Activated CD8-positive, alpha-beta T cell treated with anti-CD3 and anti-CD28 coated beads, Interleukin-2, amount 10 ng/mL, durations not matched to agents 7 days and 5 days (primary cell): ENCODE data around the gene AGBL1. TPM values are rescaled to one million over a fixed set of nuclear protein-coding genes. Genes with fewer than 3 reads are reported as not detected.

Experiments used
- ATAC-seq: fragments of 150-1000 bp; cut with Tn5 transposase; one replicate; pipeline ENCODE4 v1.10.0; 2021; ENCODE audit warnings: moderate library complexity
- CTCF ChIA-PET: fragments of 350-600 bp; sonication (Branson Sonifier 250); formaldehyde crosslinking; loops from one replicate; lab custom pipeline; 2021; ENCODE audit warnings: antibody characterized with exemption; lab: Charles Lee
- POLR2A ChIA-PET: fragments of 350-600 bp; sonication (Branson Sonifier 250); formaldehyde crosslinking; loops from one replicate; lab custom pipeline; 2021; ENCODE audit warnings: antibody characterized with exemption; lab: Charles Lee
- DNase-seq: peaks from one replicate; pipeline ENCODE4 v3.0.0-alpha.2; 2020
- H3K27ac Mint-ChIP-seq: one replicate; pipeline ENCODE4 v1.8.0; 2021; ENCODE audit warnings: mild to moderate bottlenecking, mixed read lengths
- H3K27me3 Mint-ChIP-seq: one replicate; pipeline ENCODE4 v1.8.0; 2021; ENCODE audit warnings: low read depth, mixed read lengths
- H3K36me3 Mint-ChIP-seq: one replicate; pipeline ENCODE4 v1.8.0; 2021; ENCODE audit warnings: low read depth, mixed read lengths
- H3K4me1 Mint-ChIP-seq: one replicate; pipeline ENCODE4 v1.8.0; 2021; ENCODE audit warnings: low read depth, mixed read lengths
- H3K4me3 Mint-ChIP-seq: one replicate; pipeline ENCODE4 v1.8.0; 2021; ENCODE audit warnings: mild to moderate bottlenecking, mixed read lengths
- H3K9me3 Mint-ChIP-seq: one replicate; pipeline ENCODE4 v1.8.0; 2022; ENCODE audit warnings: mixed read lengths; ENCODE audit not compliant: insufficient read depth
- total RNA-seq, 2 experiments: library from RNA; stranded (reverse); gene quantifications; one replicate each; pipeline ENCODE4 v1.2.3, GENCODE V29; 2021

AGBL1 gene
- not detected for total RNA-seq

- no peak for DNase-seq
- ChIA-PET POLR2A (no interaction called here), CTCF (no interaction called here)
- H3K36me3 Mint-ChIP-seq, result no peaks in the 10 kb centered on the region
- peaks cover 9% of the 10 kb centered on the region for H3K27me3 Mint-ChIP-seq
- peaks cover 11% of the 10 kb centered on the region for H3K4me1 Mint-ChIP-seq
- H3K27ac Mint-ChIP-seq, result no peak within 1 kb of the TSS
- ATAC-seq, result no peak
- H3K4me3 Mint-ChIP-seq, result no peak within 1 kb of the TSS
- no peaks in the 10 kb centered on the region for H3K9me3 Mint-ChIP-seq
These were observed at the start of gene AGBL1 for GRCh38 chr15:86079508-86080266. TSS of gene AGBL1 (plus strand) at chr15:86079871.

GRCh38 chr15:86034904-86035303 is 44.8 kb upstream of the AGBL1 start:
- DNase-seq, result no peak
- ATAC-seq, result no peak
- CTCF ChIA-PET, result no interaction called here
- Mint-ChIP-seq H3K4me1 (no peaks in the 10 kb centered on the region), H3K36me3 (no peaks in the 10 kb centered on the region), H3K9me3 (no peaks in the 10 kb centered on the region), H3K4me3 (no peak overlapping the region), H3K27me3 (peaks cover 2% of the 10 kb centered on the region), H3K27ac (no peak overlapping the region)
- POLR2A ChIA-PET, result no interaction called here

GRCh38 chr15:86036243-86036642 is 43.4 kb upstream of the AGBL1 start:
- ChIA-PET POLR2A (no interaction called here), CTCF (no interaction called here)
- ATAC-seq, result no peak
- no peak for DNase-seq
- no peak overlapping the region for H3K27ac Mint-ChIP-seq
- H3K36me3 Mint-ChIP-seq, result no peaks in the 10 kb centered on the region
- no peak overlapping the region for H3K4me3 Mint-ChIP-seq
- H3K9me3 Mint-ChIP-seq, result no peaks in the 10 kb centered on the region
- peaks cover 2% of the 10 kb centered on the region for H3K27me3 Mint-ChIP-seq
- H3K4me1 Mint-ChIP-seq, result no peaks in the 10 kb centered on the region

GRCh38 chr15:86038491-86038890 is 41.2 kb upstream of the AGBL1 start:
- ATAC-seq, result no peak
- POLR2A ChIA-PET, result no interaction called here
- no peaks in the 10 kb centered on the region for H3K4me1 Mint-ChIP-seq
- peaks cover 2% of the 10 kb centered on the region for H3K27me3 Mint-ChIP-seq
- H3K36me3 Mint-ChIP-seq, result no peaks in the 10 kb centered on the region
- H3K27ac Mint-ChIP-seq, result no peak overlapping the region
- DNase-seq, result no peak
- no peak overlapping the region for H3K4me3 Mint-ChIP-seq
- CTCF ChIA-PET, result no interaction called here
- H3K9me3 Mint-ChIP-seq, result no peaks in the 10 kb centered on the region

- H3K27ac Mint-ChIP-seq, result no peak overlapping the region
- no peak for DNase-seq
- H3K9me3 Mint-ChIP-seq, result no peaks in the 10 kb centered on the region
- ChIA-PET CTCF (no interaction called here), POLR2A (no interaction called here)
- ATAC-seq, result no peak
- H3K4me1 Mint-ChIP-seq, result no peaks in the 10 kb centered on the region
- H3K4me3 Mint-ChIP-seq, result no peak overlapping the region
- no peaks in the 10 kb centered on the region for H3K36me3 Mint-ChIP-seq
- H3K27me3 Mint-ChIP-seq, result peaks cover 4% of the 10 kb centered on the region
These were observed 39.2 kb upstream of the AGBL1 start for GRCh38 chr15:86040356-86041033.

DNA sequence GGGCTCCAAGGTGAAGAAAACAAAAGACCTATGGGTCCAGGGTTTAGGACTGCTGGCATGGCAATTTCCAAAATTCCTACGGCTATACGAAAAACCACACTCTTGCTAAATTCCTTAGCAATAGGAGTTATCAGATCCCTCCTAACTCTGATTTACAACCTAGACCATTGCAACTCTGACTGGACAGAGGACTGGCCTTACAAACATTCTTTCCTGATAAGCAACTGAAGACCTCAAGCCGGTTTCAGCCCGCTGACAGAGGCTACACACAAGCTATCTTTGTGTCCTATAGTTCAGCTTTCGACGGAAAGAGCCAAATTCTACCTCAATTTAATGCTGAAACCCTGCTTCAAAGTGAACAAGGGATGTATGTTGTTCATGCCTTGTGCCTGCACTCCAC is 38.3 kb upstream of the AGBL1 start:
- no peak for ATAC-seq
- Mint-ChIP-seq H3K27ac (no peak overlapping the region), H3K9me3 (no peaks in the 10 kb centered on the region), H3K4me1 (no peaks in the 10 kb centered on the region), H3K36me3 (no peaks in the 10 kb centered on the region), H3K4me3 (no peak overlapping the region), H3K27me3 (peaks cover 2% of the 10 kb centered on the region)
- ChIA-PET CTCF (no interaction called here), POLR2A (no interaction called here)
- DNase-seq, result no peak

GRCh38 chr15:86042226-86042625 is 37.4 kb upstream of the AGBL1 start:
- CTCF ChIA-PET, result no interaction called here
- Mint-ChIP-seq H3K27me3 (peaks cover 2% of the 10 kb centered on the region), H3K9me3 (no peaks in the 10 kb centered on the region), H3K4me1 (no peaks in the 10 kb centered on the region), H3K27ac (no peak overlapping the region), H3K4me3 (no peak overlapping the region), H3K36me3 (no peaks in the 10 kb centered on the region)
- POLR2A ChIA-PET, result no interaction called here
- no peak for ATAC-seq
- no peak for DNase-seq

DNA sequence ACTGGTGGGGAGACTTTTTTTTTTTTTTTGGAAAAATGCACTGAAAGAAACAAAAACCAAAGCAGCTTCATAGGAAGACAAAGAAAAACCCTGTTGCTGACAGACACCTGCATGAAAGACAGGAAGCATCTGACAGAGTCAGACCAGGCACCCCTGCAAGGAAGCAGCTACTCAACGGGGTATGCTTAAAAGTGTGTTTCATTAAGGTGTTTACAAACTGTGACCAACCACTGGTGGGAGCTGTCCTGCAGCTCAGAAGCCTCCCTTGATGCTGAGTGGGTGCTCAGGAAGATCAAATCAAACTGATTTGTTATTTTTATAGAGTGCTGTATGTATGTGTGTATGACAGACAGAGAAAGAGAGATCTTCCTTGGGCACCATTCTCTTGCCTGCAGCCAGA is 34.7 kb upstream of the AGBL1 start:
- ChIA-PET POLR2A (no interaction called here), CTCF (no interaction called here)
- Mint-ChIP-seq H3K27ac (no peak overlapping the region), H3K36me3 (no peaks in the 10 kb centered on the region), H3K9me3 (no peaks in the 10 kb centered on the region), H3K4me1 (no peaks in the 10 kb centered on the region), H3K27me3 (peaks cover 2% of the 10 kb centered on the region), H3K4me3 (no peak overlapping the region)
- ATAC-seq, result no peak
- no peak for DNase-seq

- no peak for DNase-seq
- CTCF ChIA-PET, result no interaction called here
- H3K27ac Mint-ChIP-seq, result no peak overlapping the region
- no peaks in the 10 kb centered on the region for H3K36me3 Mint-ChIP-seq
- H3K4me1 Mint-ChIP-seq, result no peaks in the 10 kb centered on the region
- H3K27me3 Mint-ChIP-seq, result peaks cover 2% of the 10 kb centered on the region
- H3K9me3 Mint-ChIP-seq, result no peaks in the 10 kb centered on the region
- ATAC-seq, result no peak
- POLR2A ChIA-PET, result no interaction called here
- no peak overlapping the region for H3K4me3 Mint-ChIP-seq
These were observed 25.3 kb upstream of the AGBL1 start for GRCh38 chr15:86054338-86054737.

DNA sequence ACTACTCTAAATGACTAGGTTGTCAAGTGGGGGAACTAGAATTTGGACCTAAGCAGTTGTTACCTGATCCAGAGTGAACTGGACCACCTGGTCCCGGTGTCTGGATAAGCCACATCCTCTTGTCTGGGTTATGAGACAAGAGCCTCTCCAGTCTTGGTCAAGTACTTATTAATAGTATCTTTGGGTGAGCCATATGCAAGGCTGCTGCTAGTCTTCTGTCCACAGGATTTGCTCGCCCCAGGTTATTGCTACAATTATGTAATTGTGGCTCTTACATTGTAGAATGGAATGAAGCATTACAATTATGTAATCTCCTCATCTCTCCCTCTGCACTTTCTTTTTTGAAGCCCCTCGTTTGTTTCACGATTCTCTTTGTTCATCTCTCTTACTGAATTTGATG is 24.0 kb upstream of the AGBL1 start:
- Mint-ChIP-seq H3K4me3 (no peak overlapping the region), H3K36me3 (no peaks in the 10 kb centered on the region), H3K4me1 (no peaks in the 10 kb centered on the region), H3K27ac (no peak overlapping the region), H3K9me3 (no peaks in the 10 kb centered on the region), H3K27me3 (peaks cover 2% of the 10 kb centered on the region)
- DNase-seq (no peak), ATAC-seq (no peak)
- ChIA-PET CTCF (no interaction called here), POLR2A (no interaction called here)

- DNase-seq (no peak), ATAC-seq (no peak)
- no peak overlapping the region for H3K27ac Mint-ChIP-seq
- no peaks in the 10 kb centered on the region for H3K9me3 Mint-ChIP-seq
- no peaks in the 10 kb centered on the region for H3K36me3 Mint-ChIP-seq
- POLR2A ChIA-PET, result no interaction called here
- no peak overlapping the region for H3K4me3 Mint-ChIP-seq
- no peaks in the 10 kb centered on the region for H3K4me1 Mint-ChIP-seq
- H3K27me3 Mint-ChIP-seq, result peaks cover 2% of the 10 kb centered on the region
- CTCF ChIA-PET, result no interaction called here
These were observed 19.8 kb upstream of the AGBL1 start for GRCh38 chr15:86059851-86060250.

- no peaks in the 10 kb centered on the region for H3K4me1 Mint-ChIP-seq
- no peaks in the 10 kb centered on the region for H3K9me3 Mint-ChIP-seq
- ATAC-seq (no peak), DNase-seq (no peak)
- ChIA-PET CTCF (no interaction called here), POLR2A (no interaction called here)
- no peak overlapping the region for H3K27ac Mint-ChIP-seq
- H3K4me3 Mint-ChIP-seq, result no peak overlapping the region
- no peaks in the 10 kb centered on the region for H3K36me3 Mint-ChIP-seq
- H3K27me3 Mint-ChIP-seq, result peaks cover 2% of the 10 kb centered on the region
These were observed 19.0 kb upstream of the AGBL1 start for GRCh38 chr15:86060674-86061073.
